A204.1 (cell line): Measurements from ENCODE around the gene ZNF488.

Experiments
- FAIRE-seq: peaks from 2 replicates; lab custom pipeline; 2012; peaks lifted over from hg19 to GRCh38; lab: Jason Lieb, UNC

The ZNF488 gene

GRCh38 chr10:47381427-47382379, 2.4 kb downstream of the ZNF488 start:
- FAIRE-seq = no peak

- no peak for FAIRE-seq
Observed at GRCh38 chr10:47381103-47381395, 3.0 kb downstream of the ZNF488 start.

DNA sequence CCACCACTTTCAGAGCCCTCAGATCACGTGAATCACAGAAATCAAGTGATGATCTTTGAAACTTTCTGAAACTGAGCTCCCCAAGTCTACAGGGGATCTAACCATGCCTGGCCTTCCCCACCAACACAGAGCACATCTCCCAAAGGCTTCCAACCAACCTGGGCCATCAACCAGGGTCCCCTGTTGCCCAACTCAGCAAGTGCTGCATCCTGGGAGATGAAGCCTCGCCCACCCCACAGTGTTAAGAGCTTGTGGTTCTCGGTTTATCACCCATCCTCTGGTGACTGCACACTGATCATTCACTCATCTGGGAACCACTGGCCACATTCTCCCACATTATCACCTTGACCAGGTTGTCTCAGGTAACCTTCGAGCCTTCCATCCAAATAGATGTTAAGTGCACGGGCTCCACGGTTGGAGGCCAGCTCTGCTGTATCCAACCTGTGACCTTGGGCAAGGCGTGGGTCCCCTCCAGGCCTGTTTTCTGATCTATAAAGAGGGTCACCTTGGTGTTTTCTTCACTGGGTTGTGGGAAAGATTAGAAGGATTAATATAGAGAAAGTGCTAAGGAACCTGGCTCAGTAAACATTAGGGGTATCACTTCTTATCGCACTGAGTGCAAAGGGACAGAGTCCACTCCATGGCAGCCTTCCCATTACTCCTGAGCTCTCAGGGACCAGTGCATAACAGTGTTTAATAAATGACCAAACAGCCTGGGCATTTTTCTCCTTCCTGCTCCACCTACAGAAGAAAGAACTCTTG, 3.6 kb downstream of the ZNF488 start:
- no peak for FAIRE-seq

DNA sequence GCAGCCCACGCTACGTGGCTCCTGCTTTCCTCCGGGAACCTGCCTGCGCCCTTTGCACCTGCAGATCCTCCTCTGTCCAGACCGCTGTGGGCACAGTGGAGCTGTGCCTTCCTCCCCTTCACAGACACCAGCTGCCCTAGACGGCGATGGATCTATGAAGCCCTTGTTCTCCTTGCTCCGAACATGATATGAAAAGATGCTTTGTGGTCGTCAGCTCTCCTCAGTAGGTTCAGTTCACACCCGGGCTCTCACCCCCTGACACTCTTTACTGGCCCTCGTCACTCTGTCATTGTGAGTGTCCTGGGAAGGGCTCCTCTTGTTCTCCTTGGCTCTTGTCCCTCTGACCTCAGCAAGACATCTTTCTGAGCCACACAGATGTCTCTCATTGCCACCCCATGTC, 4.2 kb downstream of the ZNF488 start:
- FAIRE-seq = no peak

DNA sequence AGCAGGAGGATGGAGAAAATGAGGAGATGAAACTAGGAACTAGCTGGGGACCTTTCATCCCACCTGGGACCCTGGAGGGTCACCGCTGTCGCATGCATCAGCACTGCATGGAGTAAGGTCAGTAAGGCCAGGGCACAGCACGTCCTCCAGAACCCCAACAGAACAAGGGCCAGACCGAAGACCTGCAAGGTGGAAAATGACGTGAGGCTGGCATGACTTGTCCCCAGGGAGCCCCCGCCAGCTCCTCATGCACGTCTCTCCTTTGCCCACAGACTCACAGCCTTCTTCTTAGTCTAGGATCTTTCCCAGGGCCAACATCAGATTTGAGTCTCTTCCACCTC, 4.7 kb downstream of the ZNF488 start:
- no peak for FAIRE-seq

DNA sequence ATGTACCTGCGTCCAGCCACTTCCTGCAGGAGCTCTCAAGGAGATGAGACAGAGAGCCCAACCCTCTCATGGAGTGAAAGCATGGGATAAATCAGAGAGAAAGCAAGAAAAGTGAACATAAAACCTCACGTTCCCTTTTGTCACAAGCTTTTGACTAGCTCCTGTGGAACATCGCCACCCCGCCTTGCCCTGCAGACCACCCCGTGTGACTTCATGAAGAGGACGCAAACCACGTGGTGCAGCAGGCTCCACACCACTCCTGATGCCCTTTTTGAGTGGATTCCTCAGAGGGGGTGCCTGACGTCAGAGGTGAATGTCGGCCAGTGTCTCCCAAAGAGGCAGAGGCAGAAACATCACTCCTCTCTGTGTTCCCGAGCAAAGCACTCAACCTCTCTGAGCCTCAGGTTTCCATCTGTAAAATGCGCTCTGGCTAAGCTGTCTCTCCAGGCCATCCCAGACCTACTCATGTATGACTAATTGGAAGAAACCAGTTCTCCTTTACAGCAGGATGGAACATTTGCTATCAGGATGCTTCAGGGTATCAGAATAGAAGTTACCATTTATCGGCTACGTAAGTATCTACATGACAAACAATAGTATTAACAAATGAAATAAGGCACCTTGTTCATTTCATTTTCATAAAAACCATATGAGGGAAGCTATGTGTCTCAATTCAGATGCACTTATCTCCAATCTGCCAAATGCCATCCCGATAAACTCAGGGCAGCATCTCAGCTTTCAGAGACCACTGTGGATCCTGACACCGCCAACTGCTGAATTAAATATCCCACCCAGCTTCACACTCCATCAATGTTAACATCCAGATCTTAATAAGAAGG, 5.3 kb downstream of the ZNF488 start:
- FAIRE-seq = no peak

DNA sequence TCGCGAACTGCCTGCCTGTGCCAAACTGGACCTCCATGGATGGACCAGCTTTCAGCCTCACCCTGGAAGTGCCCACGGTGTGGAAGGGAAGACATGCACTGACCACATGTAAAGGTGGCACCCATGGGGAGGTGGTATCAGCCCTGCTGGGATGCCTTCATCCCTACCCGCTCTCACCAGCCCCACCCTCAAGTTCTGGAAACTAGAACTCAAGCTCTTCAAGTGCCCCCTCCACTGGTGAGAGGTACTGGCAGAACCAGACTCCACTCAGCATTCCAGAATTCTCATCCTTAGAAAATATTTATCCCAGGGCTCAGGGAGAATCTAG, 5.9 kb downstream of the ZNF488 start:
- no peak for FAIRE-seq

DNA sequence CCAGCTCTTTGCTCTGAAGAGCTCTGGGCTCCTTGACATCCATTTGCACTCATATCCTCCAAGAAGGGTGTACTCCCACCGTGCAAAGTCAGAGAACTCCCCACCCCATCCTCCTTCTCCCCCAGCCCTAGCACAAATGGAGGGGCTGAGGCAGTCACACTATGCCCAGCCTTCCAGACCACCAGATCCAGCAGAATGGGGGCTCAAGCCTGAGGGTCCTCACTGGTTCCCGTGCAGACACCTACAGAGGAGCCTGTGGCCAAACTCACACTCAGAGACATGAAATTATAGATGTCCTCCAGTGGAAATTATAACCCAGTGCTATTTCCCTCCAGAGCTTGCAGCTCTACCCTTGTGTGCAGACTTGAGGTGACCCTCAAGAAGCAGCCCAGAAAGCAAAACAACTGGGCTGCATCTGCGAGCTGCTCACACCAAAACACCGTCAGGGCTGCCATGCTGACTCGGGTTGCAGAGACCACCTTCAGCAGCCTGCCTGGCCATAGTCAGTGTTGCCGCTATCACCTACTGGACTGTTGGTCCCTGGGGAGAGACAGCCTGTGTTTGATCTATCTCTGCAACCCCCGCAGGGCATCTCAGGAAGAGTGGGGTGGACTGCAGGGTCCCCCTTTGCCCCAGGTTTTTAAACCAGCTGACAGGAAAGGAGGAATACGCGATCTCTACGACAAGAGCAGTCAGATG, 7.4 kb downstream of the ZNF488 start:
- FAIRE-seq = no peak

DNA sequence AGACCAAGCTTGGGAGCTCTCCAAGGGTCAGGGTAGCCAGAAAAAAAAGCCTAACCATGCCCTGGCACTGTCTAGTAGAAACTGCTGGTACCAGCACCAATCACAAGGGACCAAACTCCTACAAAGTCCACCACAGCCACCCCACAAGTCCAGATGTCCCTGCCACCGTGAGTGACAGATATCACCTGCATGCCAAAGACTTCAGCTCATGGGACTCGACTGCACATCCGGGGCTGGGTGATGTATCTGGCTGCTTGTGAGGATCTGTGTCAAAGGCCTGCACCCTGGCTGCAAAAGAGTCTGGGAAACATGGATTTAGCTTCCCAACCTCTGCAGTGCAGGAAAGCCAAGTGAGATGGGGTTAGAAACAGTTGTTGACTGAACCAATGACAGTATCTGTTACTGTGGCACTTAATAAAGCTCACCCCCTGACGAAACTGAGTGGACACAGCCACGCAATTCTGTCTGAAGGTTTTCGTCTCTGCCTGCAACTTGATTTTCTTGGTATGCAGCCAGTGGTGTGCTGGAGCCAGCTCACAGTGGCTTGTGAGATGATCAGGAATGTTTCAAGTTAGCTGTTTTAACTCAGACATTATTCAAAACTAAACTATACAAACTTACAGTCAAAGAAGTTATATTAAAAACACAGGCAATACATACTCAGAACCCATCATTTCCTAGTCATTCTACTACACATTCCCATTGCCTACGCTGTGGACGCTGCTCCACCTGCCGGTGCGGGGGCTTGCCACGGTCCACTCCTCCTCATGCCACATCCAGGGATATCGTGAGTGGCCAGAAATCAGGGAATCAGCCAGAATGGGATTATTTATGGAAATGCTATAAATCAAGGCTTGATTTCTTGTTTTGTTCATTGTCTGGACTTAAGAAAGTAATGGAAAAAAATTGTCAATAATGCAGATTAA, 9.2 kb downstream of the ZNF488 start:
- no peak for FAIRE-seq

- no peak for FAIRE-seq
Observed at GRCh38 chr10:47372726-47373125, 11.4 kb downstream of the ZNF488 start.

- no peak for FAIRE-seq
Observed at GRCh38 chr10:47371629-47372485, 12.2 kb downstream of the ZNF488 start.

GRCh38 chr10:47370878-47371277, 13.2 kb downstream of the ZNF488 start:
- no peak for FAIRE-seq

GRCh38 chr10:47370015-47370767, 13.9 kb downstream of the ZNF488 start:
- FAIRE-seq = no peak

- FAIRE-seq = no peak
Observed at GRCh38 chr10:47369251-47369894, 14.7 kb downstream of the ZNF488 start.

DNA sequence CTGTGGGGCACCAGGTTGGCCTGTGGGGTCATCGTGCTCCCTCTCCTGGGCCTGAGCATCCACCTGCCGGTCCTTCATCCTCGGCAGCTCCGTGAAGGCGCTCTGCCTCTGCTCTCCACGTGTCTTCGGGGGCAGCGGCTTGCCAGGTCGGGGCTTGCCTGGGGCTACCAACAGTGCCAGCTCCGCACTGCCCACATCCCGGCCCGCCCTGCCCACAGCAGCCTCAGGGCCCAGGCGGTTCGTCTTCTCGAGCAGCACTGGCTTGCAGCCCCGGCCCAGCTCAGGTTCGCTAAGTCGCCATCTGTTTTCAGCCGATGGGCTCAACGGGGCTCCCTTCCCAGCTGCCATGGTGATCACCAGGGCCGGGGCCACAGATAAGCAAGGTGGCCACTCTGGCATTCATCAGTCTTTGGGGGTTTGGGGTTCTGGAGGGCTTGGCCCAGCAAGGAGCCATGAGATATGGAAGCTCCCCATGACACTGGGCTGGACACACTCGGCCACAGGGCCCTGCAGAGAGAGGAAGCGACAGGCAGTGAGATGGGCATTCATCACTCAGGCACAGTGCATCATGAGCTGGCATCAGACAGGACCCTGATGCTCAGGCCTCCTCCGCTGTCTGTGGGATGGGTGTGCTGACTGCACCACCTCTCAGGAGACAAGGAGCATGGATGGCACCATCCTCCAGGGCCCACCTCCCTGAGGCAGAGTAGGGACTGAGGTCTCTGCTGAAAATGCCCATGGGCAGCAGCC, 15.5 kb downstream of the ZNF488 start:
- no peak for FAIRE-seq

DNA sequence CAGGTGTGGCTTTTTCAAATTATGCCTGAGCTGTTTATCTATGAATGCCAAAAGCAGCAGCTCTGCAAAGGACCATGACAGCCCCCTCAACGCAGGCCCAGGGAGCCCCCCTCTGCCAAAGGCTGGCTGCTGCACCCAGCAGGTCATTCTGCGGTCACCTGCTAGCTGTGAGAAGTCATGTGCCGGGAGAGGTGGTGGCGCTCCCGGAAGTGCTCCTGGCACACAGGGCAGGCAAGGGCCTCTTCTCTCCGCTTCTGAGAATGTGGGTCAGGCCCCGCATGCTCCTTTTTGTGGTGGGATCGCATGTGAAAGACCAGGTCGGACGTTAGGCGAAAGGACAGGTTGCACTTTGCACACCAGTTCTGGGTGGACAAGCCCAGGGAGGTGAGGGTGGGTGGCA, 16.4 kb downstream of the ZNF488 start:
- FAIRE-seq = no peak

DNA sequence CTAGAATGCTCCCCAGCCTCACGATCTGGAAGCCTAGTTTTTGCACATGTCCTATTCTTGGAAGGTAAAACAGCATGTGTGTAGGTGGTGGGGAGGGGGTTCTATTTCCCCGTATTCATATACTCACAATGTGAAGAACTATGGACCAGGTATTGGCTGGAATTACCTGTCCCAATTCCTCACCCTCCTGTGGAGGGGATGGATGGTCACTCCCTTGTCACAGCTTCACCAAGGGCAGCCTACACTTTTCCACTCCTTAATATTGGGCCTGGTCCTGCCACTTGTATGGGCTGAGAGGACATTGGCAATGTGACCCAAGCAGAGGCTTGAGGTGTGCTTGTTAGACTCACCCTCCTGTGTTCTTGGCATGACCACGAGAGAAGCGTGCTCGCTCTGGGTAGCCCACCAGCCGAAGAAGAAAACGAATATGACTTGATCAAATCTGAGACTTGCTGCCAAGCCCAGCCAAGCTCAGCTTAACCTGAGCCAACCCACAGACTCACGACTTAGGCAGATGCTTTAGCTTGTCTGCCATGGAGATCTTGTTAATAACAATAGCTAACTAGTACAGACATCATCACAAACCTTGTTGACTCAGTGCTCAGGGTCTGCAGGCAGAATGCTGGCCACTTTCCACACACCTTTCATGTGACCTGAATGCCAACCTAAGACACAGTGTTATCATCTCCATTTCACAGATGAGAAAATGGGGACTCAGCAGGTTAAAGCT, 17.2 kb downstream of the ZNF488 start:
- no peak for FAIRE-seq
